IMR-90 (cell line): ENCODE measurements around the gene RAP1A. TPM values are rescaled to one million over a fixed set of nuclear protein-coding genes. Genes with fewer than 3 reads are reported as not detected.

ENCODE experiments used
- ATAC-seq: fragments of 200-7000 bp; cut with Tn5 transposase; 2 replicates; pipeline ENCODE4 v1.9.1; 2020; ENCODE audit warnings: low read depth, mild to moderate bottlenecking, moderate library complexity
- BruUV-seq: library from RNA; stranded (reverse); fragments of 400-500 nt; replicated peaks from 2 replicates; lab custom pipeline; 2021; lab: Mats Ljungman, UMichigan
- CTCF ChIA-PET: fragments of 300-600 bp; formaldehyde crosslinking; extraction: SDS; loops from one replicate; lab custom pipeline; 2021; ENCODE audit warnings: antibody characterized with exemption; lab: Yijun Ruan, JAX
- POLR2A ChIA-PET: fragments of 300-600 bp; sonication (Branson Sonifier 250); formaldehyde crosslinking; loops from one replicate; lab custom pipeline; 2022; ENCODE audit warnings: antibody characterized with exemption; ENCODE audit not compliant: unreplicated experiment; lab: Charles Lee
- DNase-seq: peaks from one replicate; pipeline ENCODE4 v3.0.0; 2013
- H2AFZ ChIP-seq: replicated peaks from 2 replicates; pipeline ENCODE3; 2013; ENCODE audit warnings: low read length, mild to moderate bottlenecking; ENCODE audit not compliant: poor library complexity
- H2AK5ac ChIP-seq: 2 replicates; pipeline ENCODE4 v1.6.1; 2013; ENCODE audit warnings: low read depth, low read length, inconsistent platforms
- H2AK9ac ChIP-seq: replicated peaks from 2 replicates; pipeline ENCODE3; 2013; ENCODE audit warnings: mild to moderate bottlenecking, low read depth, low read length, moderate library complexity; ENCODE audit not compliant: poor library complexity
- H2BK120ac ChIP-seq: 2 replicates; pipeline ENCODE4 v1.6.1; 2013; ENCODE audit warnings: low read depth, low read length, inconsistent platforms
- H2BK15ac ChIP-seq: 3 replicates; pipeline ENCODE4 v1.6.1; 2013; ENCODE audit warnings: low read depth, low read length, inconsistent platforms
- H2BK20ac ChIP-seq: 2 replicates; pipeline ENCODE4 v1.6.1; 2013; ENCODE audit warnings: low read depth, mild to moderate bottlenecking, inconsistent platforms, low read length, moderate library complexity
- H2BK5ac ChIP-seq: 2 replicates; pipeline ENCODE4 v1.6.1; 2013; ENCODE audit warnings: mild to moderate bottlenecking, low read depth, low read length, inconsistent platforms; ENCODE audit not compliant: poor library complexity, severe bottlenecking
- H3K14ac ChIP-seq: replicated peaks from 2 replicates; pipeline ENCODE4 v1.6.1; 2013; ENCODE audit warnings: low read depth, low read length, inconsistent platforms
- H3K18ac ChIP-seq: 2 replicates; pipeline ENCODE4 v1.6.1; 2013; ENCODE audit warnings: low read depth, low read length, control low read depth
- H3K23ac ChIP-seq: 2 replicates; pipeline ENCODE4 v1.6.1; 2013; ENCODE audit warnings: low read depth, low read length, inconsistent platforms
- H3K27ac ChIP-seq: 2 replicates; pipeline ENCODE4 v1.5.1; 2013; ENCODE audit warnings: mild to moderate bottlenecking, control low read depth, low read length; ENCODE audit not compliant: insufficient read depth
- H3K27me3 ChIP-seq: 2 replicates; pipeline ENCODE4 v1.6.1; 2013; ENCODE audit warnings: low read length; ENCODE audit not compliant: control insufficient read depth, insufficient read depth
- H3K36me3 ChIP-seq: 2 replicates; pipeline ENCODE4 v1.6.1; 2013; ENCODE audit warnings: low read length, mixed read lengths; ENCODE audit not compliant: control insufficient read depth, insufficient read depth
- H3K4ac ChIP-seq: 2 replicates; pipeline ENCODE4 v1.6.1; 2013; ENCODE audit warnings: low read depth, low read length, inconsistent platforms
- H3K4me1 ChIP-seq: 2 replicates; pipeline ENCODE4 v1.6.1; 2013; ENCODE audit warnings: low read length, mixed read lengths; ENCODE audit not compliant: control insufficient read depth, insufficient read depth
- H3K4me2 ChIP-seq: 2 replicates; pipeline ENCODE4 v1.6.1; 2013; ENCODE audit warnings: low read depth, mild to moderate bottlenecking, control low read depth, low read length, moderate library complexity
- H3K4me3 ChIP-seq: 2 replicates; pipeline ENCODE4 v1.5.1; 2013; ENCODE audit warnings: low read depth, mild to moderate bottlenecking, control low read depth, low read length, moderate library complexity; ENCODE audit not compliant: insufficient read depth
- H3K56ac ChIP-seq: 2 replicates; pipeline ENCODE4 v1.6.1; 2013; ENCODE audit warnings: low read length, inconsistent platforms; ENCODE audit not compliant: insufficient read depth; ENCODE audit errors: extremely low read depth
- H3K79me1 ChIP-seq, 2 experiments: 2 replicates each; pipeline ENCODE4 v1.6.1; 2013; ENCODE audit warnings: low read length in 2 of 2, inconsistent platforms in 1 of 2, low read depth in 1 of 2
- H3K9ac ChIP-seq: 2 replicates; pipeline ENCODE4 v1.6.1; 2013; ENCODE audit warnings: low read depth, low read length, control low read depth
- H3K9me1 ChIP-seq: 2 replicates; pipeline ENCODE4 v1.6.1; 2013; ENCODE audit warnings: low read length, inconsistent platforms; ENCODE audit not compliant: insufficient read depth
- H3K9me3 ChIP-seq: 2 replicates; pipeline ENCODE4 v1.6.1; 2013; ENCODE audit warnings: low read length; ENCODE audit not compliant: control insufficient read depth, insufficient read depth
- H4K20me1 ChIP-seq: 2 replicates; pipeline ENCODE4 v1.6.1; 2013; ENCODE audit warnings: low read length, inconsistent platforms; ENCODE audit not compliant: insufficient read depth
- H4K5ac ChIP-seq: 2 replicates; pipeline ENCODE4 v1.6.1; 2013; ENCODE audit warnings: mild to moderate bottlenecking, low read depth, low read length, control low read depth
- H4K8ac ChIP-seq, 2 experiments: 2 replicates each; pipeline ENCODE4 v1.6.1; 2013; ENCODE audit warnings: low read depth in 2 of 2, low read length in 2 of 2, control low read depth in 1 of 2, inconsistent platforms in 1 of 2
- H4K91ac ChIP-seq: 2 replicates; pipeline ENCODE4 v1.6.1; 2013; ENCODE audit warnings: low read depth, low read length, inconsistent platforms; ENCODE audit not compliant: insufficient read depth
- BHLHE40 ChIP-seq: fragments of 150-350 bp; IDR thresholded peaks from 2 replicates; pipeline ENCODE4 v1.6.1; 2016; ENCODE audit warnings: mild to moderate bottlenecking, low read depth, low read length
- CEBPB ChIP-seq: IDR thresholded peaks from 2 replicates; pipeline ENCODE4 v1.6.1; 2012; ENCODE audit warnings: low read depth, low read length, improper control_type of control experiment
- CHD1 ChIP-seq: IDR thresholded peaks from 2 replicates; pipeline ENCODE4 v1.6.1; 2012; ENCODE audit warnings: low read depth, low read length, improper control_type of control experiment
- FOS ChIP-seq: fragments of 150-350 bp; IDR thresholded peaks from 2 replicates; pipeline ENCODE4 v1.6.1; 2016; ENCODE audit warnings: low read depth, low read length
- MAFK ChIP-seq: IDR thresholded peaks from 2 replicates; pipeline ENCODE4 v1.6.1; 2012; ENCODE audit warnings: low read depth, low read length, improper control_type of control experiment
- MAZ ChIP-seq: IDR thresholded peaks from 2 replicates; pipeline ENCODE4 v1.6.1; 2012; ENCODE audit warnings: low read depth, mild to moderate bottlenecking, low read length, improper control_type of control experiment, moderate library complexity, borderline replicate concordance
- MXI1 ChIP-seq: IDR thresholded peaks from 2 replicates; pipeline ENCODE4 v1.6.1; 2012; ENCODE audit warnings: low read depth, mild to moderate bottlenecking, low read length, moderate library complexity, borderline replicate concordance
- NFE2L2 ChIP-seq: fragments of 150-350 bp; IDR thresholded peaks from 2 replicates; pipeline ENCODE4 v1.6.1; 2016; ENCODE audit warnings: low read depth, mild to moderate bottlenecking, low read length
- POLR2A ChIP-seq: IDR thresholded peaks from 2 replicates; pipeline ENCODE4 v1.6.1; 2012; ENCODE audit warnings: mild to moderate bottlenecking, low read depth, low read length
- RAD21 ChIP-seq: IDR thresholded peaks from 2 replicates; pipeline ENCODE4 v1.6.1; 2012; ENCODE audit warnings: low read length, improper control_type of control experiment
- RCOR1 ChIP-seq: IDR thresholded peaks from 2 replicates; pipeline ENCODE4 v1.6.1; 2012; ENCODE audit warnings: mild to moderate bottlenecking, low read length, improper control_type of control experiment; ENCODE audit not compliant: insufficient replicate concordance
- RFX5 ChIP-seq: IDR thresholded peaks from 2 replicates; pipeline ENCODE4 v1.8.0; 2012; ENCODE audit warnings: low read depth, mild to moderate bottlenecking, low read length, moderate library complexity
- SMC3 ChIP-seq: fragments of 150-350 bp; IDR thresholded peaks from 2 replicates; pipeline ENCODE4 v1.6.1; 2016; ENCODE audit warnings: low read depth, mild to moderate bottlenecking, antibody characterized with exemption, low read length, moderate library complexity
- USF2 ChIP-seq: fragments of 150-350 bp; IDR thresholded peaks from 2 replicates; pipeline ENCODE4 v1.6.1; 2017; ENCODE audit warnings: mild to moderate bottlenecking, antibody characterized with exemption, low read length, low read depth
- WGBS, 2 experiments: methylation state at CpG; one replicate each; pipeline versions ENCODE4 v1.1.5 to v1.1.7; 2013; ENCODE audit warnings: missing lambda C conversion rate in 2 of 2; ENCODE audit not compliant: insufficient read length in 1 of 2; ENCODE audit errors: extremely low coverage in 2 of 2; 5-methylcytosine and 5-hydroxymethylcytosine counted together
- dilution Hi-C: fragments of 300-500 bp; cut with HindIII; formaldehyde crosslinking; loops from one replicate; pipeline ENCODE4 v1.14.3; 2018; ENCODE audit warnings: low sequenced_read_pairs; ENCODE audit not compliant: unreplicated experiment
- in situ Hi-C: fragments of 300-500 bp; cut with MboI; formaldehyde crosslinking; loops from 3 replicates; pipeline ENCODE4 v1.14.3; 2019; ENCODE audit warnings: low sequenced_read_pairs, inconsistent platforms, mixed read lengths
- intact Hi-C: fragments of 100-400 bp; cut with micrococcal nuclease; formaldehyde crosslinking; loops from 2 replicates; pipeline ENCODE4 v1.10.0; 2022
- polyA plus RNA-seq, 3 experiments: library from polyadenylated mRNA; depleted of rRNA; stranded (reverse); fragments of >200 nt; gene quantifications; 2 replicates each; pipeline ENCODE4 v1.2.3, GENCODE V29; 2012; ENCODE audit warnings: low replicate concordance in 1 of 3
- total RNA-seq: library from RNA; depleted of rRNA; stranded (reverse); fragments of >200 nt; gene quantifications from 2 replicates; pipeline ENCODE4 v1.2.3, GENCODE V29; 2012
- TF ChIP-seq, protein P1 (sequence below): fragments of 150-350 bp; IDR thresholded peaks from 2 replicates; pipeline ENCODE4 v1.6.1; 2016; ENCODE audit warnings: low read depth, mild to moderate bottlenecking, low read length, moderate library complexity, borderline replicate concordance
- TF ChIP-seq, protein P2 (sequence below): conservative IDR thresholded peaks from 2 replicates; pipeline ENCODE4 v1.5.1; 2012; ENCODE audit warnings: mild to moderate bottlenecking, low read depth, low read length, improper control_type of control experiment

RAP1A gene
- total and polyA plus RNA-seq, 2 of the 4 experiments (the other 2 are of a cell fraction) = 18.1 to 43.6 TPM

DNA sequence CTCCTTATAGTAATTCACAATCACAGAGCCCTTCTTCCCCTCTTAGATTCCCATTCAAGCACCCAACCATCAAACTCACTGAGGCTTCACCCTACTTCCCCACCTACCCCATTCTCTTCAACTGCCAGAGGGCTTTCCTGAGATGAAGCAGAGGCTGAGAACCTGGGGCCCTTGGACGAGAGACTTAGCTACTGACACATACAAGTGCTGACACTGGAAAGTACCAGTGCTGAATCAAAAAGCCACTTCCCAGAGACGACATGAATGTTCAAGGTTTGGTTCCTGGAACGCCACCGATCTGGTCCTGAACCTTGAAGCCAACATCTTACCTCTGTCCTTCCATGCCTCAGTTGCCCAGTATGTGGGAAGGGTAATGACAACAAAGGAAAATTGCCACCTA lies 16.6 kb upstream of the RAP1A start:
- Histone ChIP-seq H3K27me3 (no peaks in the 10 kb centered on the region), H3K79me1 (no peaks in the 10 kb centered on the region), H3K14ac (no peak overlapping the region), H3K9me3 (no peaks in the 10 kb centered on the region), H3K36me3 (no peaks in the 10 kb centered on the region), H3K4me3 (no peak overlapping the region), H2AFZ (no peak overlapping the region), H2BK15ac (no peak overlapping the region), H3K23ac (no peak overlapping the region), H2AK9ac (no peak overlapping the region), H4K8ac (no peak overlapping the region), H2BK20ac (no peak overlapping the region), H3K4me2 (no peak overlapping the region), H4K91ac (no peak overlapping the region), H3K9me1 (peaks cover 12% of the 10 kb centered on the region; the same call in 1 of the 2 replicates), H4K20me1 (no peaks in the 10 kb centered on the region), H3K4me1 (peaks cover 16% of the 10 kb centered on the region), H3K4ac (no peak overlapping the region), H4K5ac (no peak overlapping the region), H3K27ac (no peak overlapping the region), H3K18ac (no peak overlapping the region), H3K9ac (no peak overlapping the region), H2BK5ac (no peak overlapping the region), H2AK5ac (peak overlapping the region; percentile 28; the same call in 1 of the 2 replicates), H2BK120ac (no peak overlapping the region), H3K56ac (no peak overlapping the region)
- ChIA-PET CTCF (no interaction called here), POLR2A (no interaction called here)
- in situ Hi-C loops (no loop called here), intact Hi-C loops (no loop called here), dilution Hi-C loops (no loop called here)
- WGBS, 2 experiments = no CpG with 5 or more reads among the region's 4 CpGs
- BruUV-seq = no TSS peak
- ATAC-seq (no peak), DNase-seq (no peak)
- TF ChIP-seq MAZ = no peak
- TF ChIP-seq NFE2L2 = no peak
- no peak for TF ChIP-seq POLR2A
- no peak for TF ChIP-seq CEBPB
- TF ChIP-seq, protein P1, sequence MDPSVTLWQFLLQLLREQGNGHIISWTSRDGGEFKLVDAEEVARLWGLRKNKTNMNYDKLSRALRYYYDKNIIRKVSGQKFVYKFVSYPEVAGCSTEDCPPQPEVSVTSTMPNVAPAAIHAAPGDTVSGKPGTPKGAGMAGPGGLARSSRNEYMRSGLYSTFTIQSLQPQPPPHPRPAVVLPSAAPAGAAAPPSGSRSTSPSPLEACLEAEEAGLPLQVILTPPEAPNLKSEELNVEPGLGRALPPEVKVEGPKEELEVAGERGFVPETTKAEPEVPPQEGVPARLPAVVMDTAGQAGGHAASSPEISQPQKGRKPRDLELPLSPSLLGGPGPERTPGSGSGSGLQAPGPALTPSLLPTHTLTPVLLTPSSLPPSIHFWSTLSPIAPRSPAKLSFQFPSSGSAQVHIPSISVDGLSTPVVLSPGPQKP = no peak
- no peak for TF ChIP-seq RAD21
- no peak for TF ChIP-seq USF2
- TF ChIP-seq MXI1 = no peak
- no peak for TF ChIP-seq BHLHE40
- no peak for TF ChIP-seq RFX5
- TF ChIP-seq, protein P2, sequence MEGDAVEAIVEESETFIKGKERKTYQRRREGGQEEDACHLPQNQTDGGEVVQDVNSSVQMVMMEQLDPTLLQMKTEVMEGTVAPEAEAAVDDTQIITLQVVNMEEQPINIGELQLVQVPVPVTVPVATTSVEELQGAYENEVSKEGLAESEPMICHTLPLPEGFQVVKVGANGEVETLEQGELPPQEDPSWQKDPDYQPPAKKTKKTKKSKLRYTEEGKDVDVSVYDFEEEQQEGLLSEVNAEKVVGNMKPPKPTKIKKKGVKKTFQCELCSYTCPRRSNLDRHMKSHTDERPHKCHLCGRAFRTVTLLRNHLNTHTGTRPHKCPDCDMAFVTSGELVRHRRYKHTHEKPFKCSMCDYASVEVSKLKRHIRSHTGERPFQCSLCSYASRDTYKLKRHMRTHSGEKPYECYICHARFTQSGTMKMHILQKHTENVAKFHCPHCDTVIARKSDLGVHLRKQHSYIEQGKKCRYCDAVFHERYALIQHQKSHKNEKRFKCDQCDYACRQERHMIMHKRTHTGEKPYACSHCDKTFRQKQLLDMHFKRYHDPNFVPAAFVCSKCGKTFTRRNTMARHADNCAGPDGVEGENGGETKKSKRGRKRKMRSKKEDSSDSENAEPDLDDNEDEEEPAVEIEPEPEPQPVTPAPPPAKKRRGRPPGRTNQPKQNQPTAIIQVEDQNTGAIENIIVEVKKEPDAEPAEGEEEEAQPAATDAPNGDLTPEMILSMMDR = no peak
- no peak for TF ChIP-seq FOS
- no peak for TF ChIP-seq RCOR1
- TF ChIP-seq MAFK = no peak
- no peak for TF ChIP-seq CHD1
- no peak for TF ChIP-seq SMC3
